Non-pigmented ciliary epithelial cell (primary cell): Measurements from ENCODE around the gene KCNH3.
"Not testable (repeated sequence)": the region's sequence is repeated elsewhere in the genome, so short reads cannot be mapped to it uniquely, and the experiment has no call there.

Source experiments
- DNase-seq: peaks from one replicate; pipeline ENCODE4 v3.0.0-alpha.2; 2010; ENCODE audit warnings: low read depth

The KCNH3 gene

GRCh38 chr12:49538510-49539403 is at the start of gene KCNH3:
KCNH3 (plus strand) TSS chr12:49539030; CDS start chr12:49539417, 387 bp downstream.
- DNase-seq, result no peak

- no peak for DNase-seq
These were observed 49.7 kb upstream of the KCNH3 start for GRCh38 chr12:49489154-49489553.

- DNase-seq, result peak; percentile 93
These were observed 49.1 kb upstream of the KCNH3 start for GRCh38 chr12:49489720-49490119.

GRCh38 chr12:49491823-49492222 is 47.0 kb upstream of the KCNH3 start:
- DNase-seq, result no peak

- no peak for DNase-seq
These were observed 44.9 kb upstream of the KCNH3 start for GRCh38 chr12:49493900-49494299.

- no peak for DNase-seq
These were observed 42.1 kb upstream of the KCNH3 start for GRCh38 chr12:49496417-49497360.

GRCh38 chr12:49501895-49502294 is 36.9 kb upstream of the KCNH3 start:
- no peak for DNase-seq

GRCh38 chr12:49502590-49502989 is 36.2 kb upstream of the KCNH3 start:
- DNase-seq, result no peak

GRCh38 chr12:49503674-49504180 is 35.1 kb upstream of the KCNH3 start:
- DNase-seq, result no peak

GRCh38 chr12:49505672-49506071 is 33.2 kb upstream of the KCNH3 start:
- DNase-seq, result no peak

- peak; percentile 95 for DNase-seq
These were observed 31.7 kb upstream of the KCNH3 start for GRCh38 chr12:49507139-49507538.

- DNase-seq, result not testable (repeated sequence)
These were observed 29.1 kb upstream of the KCNH3 start for GRCh38 chr12:49509681-49510080.

- no peak for DNase-seq
These were observed 27.4 kb upstream of the KCNH3 start for GRCh38 chr12:49511410-49511809.

- no peak for DNase-seq
These were observed 26.3 kb upstream of the KCNH3 start for GRCh38 chr12:49512546-49512945.

GRCh38 chr12:49515266-49515665 is 23.6 kb upstream of the KCNH3 start:
- peak; percentile 63 for DNase-seq

- no peak for DNase-seq
These were observed 19.8 kb upstream of the KCNH3 start for GRCh38 chr12:49518914-49519573.

GRCh38 chr12:49519574-49519936 is 19.3 kb upstream of the KCNH3 start:
- DNase-seq, result no peak

- no peak for DNase-seq
These were observed 17.4 kb upstream of the KCNH3 start for GRCh38 chr12:49521389-49521788.

GRCh38 chr12:49524660-49525324 is 14.0 kb upstream of the KCNH3 start:
- no peak for DNase-seq

- no peak for DNase-seq
These were observed 12.9 kb upstream of the KCNH3 start for GRCh38 chr12:49525942-49526341.

- no peak for DNase-seq
These were observed 11.3 kb upstream of the KCNH3 start for GRCh38 chr12:49527361-49528130.
